PC-3 (cell line): Measurements from ENCODE around the gene DRD2. TPM values are rescaled to one million over a fixed set of nuclear protein-coding genes. Genes with fewer than 3 reads are reported as not detected.

Experiments used
- ATAC-seq: fragments of 200-7000 bp; cut with Tn5 transposase; 2 replicates; pipeline ENCODE4 v1.9.1; 2020; ENCODE audit warnings: mild to moderate bottlenecking, moderate library complexity
- BruUV-seq: library from RNA; stranded (reverse); fragments of 400-500 nt; replicated peaks from 2 replicates; lab custom pipeline; 2021; lab: Mats Ljungman, UMichigan
- CTCF ChIA-PET: fragments of 300-600 bp; sonication (Branson Sonifier 250); formaldehyde crosslinking; loops from one replicate; lab custom pipeline; 2022; ENCODE audit warnings: antibody characterized with exemption; lab: Charles Lee
- POLR2A ChIA-PET: fragments of 300-600 bp; sonication (Branson Sonifier 250); formaldehyde crosslinking; loops from one replicate; lab custom pipeline; 2022; ENCODE audit warnings: antibody characterized with exemption; ENCODE audit not compliant: unreplicated experiment; lab: Charles Lee
- DNase-seq: peaks from one replicate; pipeline ENCODE4 v3.0.0-alpha.2; 2015
- H2AFZ ChIP-seq: fragments of 300-600 bp; sonication (generic); 2 replicates; pipeline ENCODE4 v1.6.0; 2016; ENCODE audit warnings: antibody characterized with exemption, low read length
- H3F3A ChIP-seq: fragments of 300-600 bp; sonication (generic); one replicate; pipeline ENCODE4 v1.6.0; 2017; ENCODE audit warnings: antibody characterized with exemption, low read length, control low read depth, mild to moderate bottlenecking; ENCODE audit not compliant: unreplicated experiment
- H3K27ac ChIP-seq: fragments of 300-600 bp; sonication (generic); 2 replicates; pipeline ENCODE4 v1.5.1; 2016; ENCODE audit warnings: mild to moderate bottlenecking, low read length
- H3K27me3 ChIP-seq: fragments of 300-600 bp; sonication (generic); 2 replicates; pipeline ENCODE4 v1.6.1; 2016; ENCODE audit warnings: low read length, mixed read lengths
- H3K36me3 ChIP-seq: fragments of 300-600 bp; sonication (generic); 2 replicates; pipeline ENCODE4 v1.6.1; 2016; ENCODE audit warnings: low read depth, mixed run types, low read length, mixed read lengths
- H3K4me1 ChIP-seq: fragments of 300-600 bp; sonication (generic); 2 replicates; pipeline ENCODE4 v1.5.1; 2016; ENCODE audit warnings: low read length; ENCODE audit not compliant: insufficient read depth
- H3K4me2 ChIP-seq: fragments of 300-600 bp; sonication (generic); 2 replicates; pipeline ENCODE4 v1.6.0; 2016; ENCODE audit warnings: low read length
- H3K4me3 ChIP-seq: fragments of 300-600 bp; sonication (generic); 2 replicates; pipeline ENCODE4 v1.5.1; 2016; ENCODE audit warnings: mild to moderate bottlenecking, low read length, mixed read lengths
- H3K79me2 ChIP-seq: fragments of 300-600 bp; sonication (generic); 2 replicates; pipeline ENCODE4 v1.6.1; 2017; ENCODE audit warnings: low read length, mixed read lengths
- H3K9ac ChIP-seq: fragments of 300-600 bp; sonication (generic); 2 replicates; pipeline ENCODE4 v1.6.0; 2016; ENCODE audit warnings: mild to moderate bottlenecking, low read length
- H3K9me2 ChIP-seq: fragments of 300-600 bp; sonication (generic); replicated peaks from 2 replicates; pipeline ENCODE4 v1.6.1; 2016; ENCODE audit warnings: mixed run types, low read length, mixed read lengths
- H3K9me3 ChIP-seq: fragments of 300-600 bp; sonication (generic); 2 replicates; pipeline ENCODE4 v1.6.1; 2016; ENCODE audit warnings: low read length, mixed read lengths
- H4K20me1 ChIP-seq: fragments of 300-600 bp; sonication (generic); 2 replicates; pipeline ENCODE4 v1.6.1; 2016; ENCODE audit warnings: low read length, mixed read lengths
- CTCF ChIP-seq: fragments of 300-600 bp; sonication (generic); conservative IDR thresholded peaks from 2 replicates; pipeline ENCODE4 v1.5.1; 2017; ENCODE audit warnings: antibody characterized with exemption, low read depth, mild to moderate bottlenecking, low read length
- EZH2 ChIP-seq: fragments of 300-600 bp; sonication (generic); IDR thresholded peaks from one replicate; pipeline ENCODE4 v1.6.1; 2017; ENCODE audit warnings: antibody characterized with exemption, mild to moderate bottlenecking, low read length; ENCODE audit not compliant: unreplicated experiment
- EZH2phosphoT487 ChIP-seq: fragments of 300-600 bp; sonication (generic); IDR thresholded peaks from 2 replicates; pipeline ENCODE4 v1.6.1; 2018; ENCODE audit warnings: mild to moderate bottlenecking, antibody characterized with exemption, low read length, borderline replicate concordance
- intact Hi-C: fragments of 100-400 bp; cut with micrococcal nuclease; formaldehyde crosslinking; loops from 2 replicates; pipeline ENCODE4 v1.9.0; 2023
- total RNA-seq: library from RNA; depleted of rRNA; stranded (reverse); fragments of >200 nt; gene quantifications from 2 replicates; pipeline ENCODE4 v1.2.3, GENCODE V29; 2014

The DRD2 gene
- total RNA-seq, 1 experiment from 2014 or later = not detected

GRCh38 chr11:113382121-113382520 lies 93.1 kb downstream of the DRD2 start:
- CTCF ChIA-PET = no interaction called here

DNA sequence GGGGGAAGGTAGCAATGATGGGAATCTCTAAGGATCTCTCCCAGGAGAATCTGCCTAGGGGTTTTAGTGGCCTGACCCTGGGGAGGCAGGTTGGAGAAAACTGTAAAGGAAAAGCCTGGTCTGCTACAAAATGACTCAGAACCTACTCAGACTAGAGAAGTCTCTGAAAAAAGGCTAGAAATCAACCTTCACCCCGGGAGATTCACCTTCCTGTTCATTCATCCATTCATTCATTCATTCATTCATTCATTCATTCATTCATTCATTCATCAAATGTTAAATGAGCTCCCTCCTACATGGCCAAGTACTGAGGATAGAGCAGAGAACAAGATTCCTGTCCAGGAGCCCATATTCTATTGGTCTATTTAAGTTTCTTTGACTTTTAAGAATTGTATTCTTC lies 96.5 kb downstream of the DRD2 start:
- Histone ChIP-seq H3K36me3 (no peaks in the 10 kb centered on the region), H2AFZ (no peak overlapping the region), H3K27me3 (no peaks in the 10 kb centered on the region), H4K20me1 (no peaks in the 10 kb centered on the region), H3K9me3 (no peaks in the 10 kb centered on the region), H3K4me3 (no peak overlapping the region), H3K27ac (no peak overlapping the region), H3K9ac (no peak overlapping the region), H3K9me2 (no peaks in the 10 kb centered on the region), H3K79me2 (no peaks in the 10 kb centered on the region), H3F3A (no peaks in the 10 kb centered on the region), H3K4me2 (no peak overlapping the region), H3K4me1 (peaks cover 13% of the 10 kb centered on the region)
- no peak for ATAC-seq
- no peak for DNase-seq
- POLR2A ChIA-PET = no interaction called here
- TF ChIP-seq CTCF (no peak), EZH2phosphoT487 (no peak)
- no TSS peak for BruUV-seq
- CTCF ChIA-PET = no interaction called here
- intact Hi-C loops = no loop called here

More at GRCh38 chr11:113382121-113382520, 93.1 kb downstream of the DRD2 start:
- POLR2A ChIA-PET = no interaction called here
- Histone ChIP-seq H3K36me3 (no peaks in the 10 kb centered on the region), H3K9ac (no peak overlapping the region), H3K4me2 (no peak overlapping the region), H3K4me1 (peaks cover 30% of the 10 kb centered on the region), H3K79me2 (no peaks in the 10 kb centered on the region), H4K20me1 (no peaks in the 10 kb centered on the region), H3K27me3 (no peaks in the 10 kb centered on the region), H2AFZ (no peak overlapping the region), H3K27ac (no peak overlapping the region), H3K4me3 (no peak overlapping the region), H3K9me2 (no peaks in the 10 kb centered on the region), H3F3A (peaks cover 3% of the 10 kb centered on the region), H3K9me3 (no peaks in the 10 kb centered on the region)
- intact Hi-C loops = no loop called here
- no TSS peak for BruUV-seq
- ATAC-seq (no peak), DNase-seq (no peak)
- TF ChIP-seq CTCF (no peak), EZH2phosphoT487 (no peak), EZH2 (no peak)

GRCh38 chr11:113377681-113378412 lies 97.4 kb downstream of the DRD2 start:
- H3F3A ChIP-seq = no peaks in the 10 kb centered on the region
- no peaks in the 10 kb centered on the region for H3K36me3 ChIP-seq
- no peaks in the 10 kb centered on the region for H3K79me2 ChIP-seq
- no peaks in the 10 kb centered on the region for H3K9me3 ChIP-seq
- peak; percentile 18 for DNase-seq
- no peak overlapping the region for H2AFZ ChIP-seq
- ChIA-PET CTCF (no interaction called here), POLR2A (no interaction called here)
- no peak for TF ChIP-seq EZH2phosphoT487
- TF ChIP-seq CTCF = no peak
- no peak for TF ChIP-seq EZH2
- H3K4me2 ChIP-seq = no peak overlapping the region
- no peak for ATAC-seq
- no peaks in the 10 kb centered on the region for H3K27me3 ChIP-seq
- intact Hi-C loops = no loop called here
- H3K27ac ChIP-seq = no peak overlapping the region
- no peaks in the 10 kb centered on the region for H3K9me2 ChIP-seq
- H3K4me3 ChIP-seq = no peak overlapping the region
- no peaks in the 10 kb centered on the region for H4K20me1 ChIP-seq
- no TSS peak for BruUV-seq
- H3K9ac ChIP-seq = no peak overlapping the region
- H3K4me1 ChIP-seq = peaks cover 20% of the 10 kb centered on the region
